Endometrial microvascular endothelial cells (primary cell): ENCODE results near the gene PALS1. TPM values are rescaled to one million over a fixed set of nuclear protein-coding genes. Genes with fewer than 3 reads are reported as not detected.

Experiments
- total RNA-seq: library from RNA; depleted of rRNA; stranded (reverse); fragments of >200 nt; gene quantifications from one replicate; pipeline ENCODE4 v1.2.3, GENCODE V29; 2015; ENCODE audit errors: inconsistent ontology term

Gene PALS1
- total RNA-seq, 1 donor from 2014 or later = 18.2 TPM

Other genes starting within 250 kb of the PALS1 start
- not detected for gene GARIN2, start 52.0 kb upstream of the PALS1 start, total RNA-seq
- gene ATP6V1D, start 118.4 kb downstream of the PALS1 start, total RNA-seq = 73.7 TPM
- 227 TPM for gene EIF2S1, start 118.9 kb downstream of the PALS1 start, total RNA-seq
- gene PLEK2, start 170.7 kb downstream of the PALS1 start, total RNA-seq = 51.5 TPM
- gene TMEM229B, start 247.3 kb downstream of the PALS1 start, total RNA-seq = 4.5 TPM